ENCODE measurements around the gene CDKN2C. TPM values are rescaled to one million over a fixed set of nuclear protein-coding genes. Genes with fewer than 3 reads are reported as not detected.
"Not testable (repeated sequence)": the region's sequence is repeated elsewhere in the genome, so short reads cannot be mapped to it uniquely, and the experiment has no call there.

The CDKN2C gene
- total RNA-seq, 1 donor, result 19.0 TPM

- no peak for DNase-seq (ENCODE audit: low read depth)
- H3K4me3 ChIP-seq (ENCODE audit: low read depth, low read length), result no peak overlapping the region
- TF ChIP-seq CTCF (IDR thresholded peaks at IDR 0.05; ENCODE audit: insufficient read depth, low read depth, low read length), result no peak
Measured at GRCh38 chr1:50992532-50993318, 22.7 kb downstream of the CDKN2C start.

- TF ChIP-seq CTCF (IDR thresholded peaks at IDR 0.05; ENCODE audit: insufficient read depth, low read depth, low read length), result no peak
Measured at GRCh38 chr1:50993645-50994044, 23.6 kb downstream of the CDKN2C start.

GRCh38 chr1:50994997-50995396, 25.0 kb downstream of the CDKN2C start:
- no peak overlapping the region for H3K4me3 ChIP-seq (ENCODE audit: low read depth, low read length)
- no peak for DNase-seq (ENCODE audit: low read depth)
- TF ChIP-seq CTCF (IDR thresholded peaks at IDR 0.05; ENCODE audit: insufficient read depth, low read depth, low read length), result no peak

More at GRCh38 chr1:50993645-50994044, 23.6 kb downstream of the CDKN2C start:
- H3K4me3 ChIP-seq (ENCODE audit: low read depth, low read length), result no peak overlapping the region
- DNase-seq (ENCODE audit: low read depth), result no peak

GRCh38 chr1:50995651-50996050, 25.6 kb downstream of the CDKN2C start:
- H3K4me3 ChIP-seq (ENCODE audit: low read depth, low read length), result no peak overlapping the region
- no peak for DNase-seq (ENCODE audit: low read depth)
- no peak for TF ChIP-seq CTCF (IDR thresholded peaks at IDR 0.05; ENCODE audit: insufficient read depth, low read depth, low read length)

GRCh38 chr1:50996083-50996482, 26.0 kb downstream of the CDKN2C start:
- DNase-seq (ENCODE audit: low read depth), result no peak
- no peak for TF ChIP-seq CTCF (IDR thresholded peaks at IDR 0.05; ENCODE audit: insufficient read depth, low read depth, low read length)
- no peak overlapping the region for H3K4me3 ChIP-seq (ENCODE audit: low read depth, low read length)

- H3K4me3 ChIP-seq (ENCODE audit: low read depth, low read length); DNase-seq (ENCODE audit: low read depth): not testable (repeated sequence)
Measured at GRCh38 chr1:50999375-50999774, 29.3 kb downstream of the CDKN2C start.

GRCh38 chr1:51000160-51000559, 30.1 kb downstream of the CDKN2C start:
- H3K4me3 ChIP-seq (ENCODE audit: low read depth, low read length), result no peak overlapping the region
- no peak for TF ChIP-seq CTCF (IDR thresholded peaks at IDR 0.05; ENCODE audit: insufficient read depth, low read depth, low read length)
- no peak for DNase-seq (ENCODE audit: low read depth)
